Measurements from ENCODE around the gene SRCIN1.

Gene SRCIN1

DNA sequence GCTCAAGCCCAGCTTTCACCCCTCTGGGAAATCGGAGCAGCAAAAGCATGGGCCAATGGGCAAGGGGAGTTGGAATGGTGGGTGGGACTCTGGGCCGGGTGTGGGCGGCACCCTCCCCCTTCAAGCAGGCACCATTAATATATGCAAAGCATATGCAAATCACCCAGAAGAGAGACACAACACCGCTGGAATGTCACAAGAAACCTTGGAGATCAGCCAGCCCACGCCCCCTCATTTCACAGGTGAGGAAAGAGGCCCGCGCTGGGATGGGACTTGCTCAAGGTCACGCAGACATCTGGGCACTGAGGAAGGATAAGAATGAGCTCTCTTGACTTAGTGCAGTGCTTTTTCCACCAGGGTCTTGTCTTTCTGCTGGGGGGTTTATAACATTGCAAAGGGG, 4.8 kb downstream of the SRCIN1 start:
- Histone ChIP-seq H4K20me1 (ENCODE audit: control insufficient read depth, insufficient read depth, low read depth, low read length) (no peaks in the 10 kb centered on the region), H3K4me1 (ENCODE audit: control insufficient read depth, low read length) (peaks cover 35% of the 10 kb centered on the region), H3K27me3 (ENCODE audit: control insufficient read depth, low read length) (peaks cover 38% of the 10 kb centered on the region), H3K36me3 (ENCODE audit: control insufficient read depth, low read length) (no peaks in the 10 kb centered on the region), H3K9me3 (ENCODE audit: control insufficient read depth, insufficient read depth, low read length) (no peaks in the 10 kb centered on the region), H3F3A (ENCODE audit: control insufficient read depth, insufficient read depth) (peaks cover 5% of the 10 kb centered on the region; the same call in 1 of the 2 replicates), H3K4me2 (ENCODE audit: low read length) (no peak overlapping the region), H3K4me3 (ENCODE audit: low read length) (no peak overlapping the region), H3K79me2 (ENCODE audit: control insufficient read depth, low read length) (no peaks in the 10 kb centered on the region), H3K27ac (ENCODE audit: low read depth, low read length) (no peak overlapping the region), H3K9me2 (replicated peaks; ENCODE audit: control insufficient read depth, low read length) (no peaks in the 10 kb centered on the region)
- TF ChIP-seq EZH2phosphoT487 (IDR thresholded peaks at IDR 0.05; ENCODE audit: borderline replicate concordance, low read length), result no peak
- TF ChIP-seq, protein P1, sequence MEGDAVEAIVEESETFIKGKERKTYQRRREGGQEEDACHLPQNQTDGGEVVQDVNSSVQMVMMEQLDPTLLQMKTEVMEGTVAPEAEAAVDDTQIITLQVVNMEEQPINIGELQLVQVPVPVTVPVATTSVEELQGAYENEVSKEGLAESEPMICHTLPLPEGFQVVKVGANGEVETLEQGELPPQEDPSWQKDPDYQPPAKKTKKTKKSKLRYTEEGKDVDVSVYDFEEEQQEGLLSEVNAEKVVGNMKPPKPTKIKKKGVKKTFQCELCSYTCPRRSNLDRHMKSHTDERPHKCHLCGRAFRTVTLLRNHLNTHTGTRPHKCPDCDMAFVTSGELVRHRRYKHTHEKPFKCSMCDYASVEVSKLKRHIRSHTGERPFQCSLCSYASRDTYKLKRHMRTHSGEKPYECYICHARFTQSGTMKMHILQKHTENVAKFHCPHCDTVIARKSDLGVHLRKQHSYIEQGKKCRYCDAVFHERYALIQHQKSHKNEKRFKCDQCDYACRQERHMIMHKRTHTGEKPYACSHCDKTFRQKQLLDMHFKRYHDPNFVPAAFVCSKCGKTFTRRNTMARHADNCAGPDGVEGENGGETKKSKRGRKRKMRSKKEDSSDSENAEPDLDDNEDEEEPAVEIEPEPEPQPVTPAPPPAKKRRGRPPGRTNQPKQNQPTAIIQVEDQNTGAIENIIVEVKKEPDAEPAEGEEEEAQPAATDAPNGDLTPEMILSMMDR (IDR thresholded peaks at IDR 0.05; ENCODE audit: low read depth, low read length, poor library complexity, severe bottlenecking), result no peak

DNA sequence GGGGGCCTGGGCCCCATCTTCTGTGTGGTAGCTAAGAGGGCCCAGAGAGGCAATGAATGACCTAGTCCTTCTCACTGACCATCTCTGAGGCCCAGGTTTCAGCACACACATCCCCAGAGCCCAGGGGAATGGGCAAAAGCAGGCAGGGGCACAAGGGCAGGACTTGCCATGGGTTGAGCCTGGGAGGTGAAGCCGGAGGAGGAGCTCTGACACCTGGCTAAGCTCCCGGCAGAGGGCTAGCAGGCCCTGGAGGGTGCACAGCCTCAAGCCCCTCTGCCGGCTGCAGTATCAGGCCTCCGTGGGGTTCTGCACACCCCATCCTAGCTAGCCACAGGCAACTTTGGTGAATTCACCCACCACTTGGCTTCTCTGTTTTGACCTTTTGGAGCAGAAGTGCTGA, 5.3 kb downstream of the SRCIN1 start:
- H3K4me2 ChIP-seq (ENCODE audit: low read length), result no peak overlapping the region
- no peak overlapping the region for H3K4me3 ChIP-seq (ENCODE audit: low read length)
- peaks cover 35% of the 10 kb centered on the region for H3K4me1 ChIP-seq (ENCODE audit: control insufficient read depth, low read length)
- peaks cover 38% of the 10 kb centered on the region for H3K27me3 ChIP-seq (ENCODE audit: control insufficient read depth, low read length)
- H3K79me2 ChIP-seq (ENCODE audit: control insufficient read depth, low read length), result no peaks in the 10 kb centered on the region
- peaks cover 5% of the 10 kb centered on the region; the same call in 1 of the 2 replicates for H3F3A ChIP-seq (ENCODE audit: control insufficient read depth, insufficient read depth)
- H3K9me3 ChIP-seq (ENCODE audit: control insufficient read depth, insufficient read depth, low read length), result no peaks in the 10 kb centered on the region
- no peaks in the 10 kb centered on the region for H3K9me2 ChIP-seq (replicated peaks; ENCODE audit: control insufficient read depth, low read length)
- TF ChIP-seq, protein P1 (IDR thresholded peaks at IDR 0.05; ENCODE audit: low read depth, low read length, poor library complexity, severe bottlenecking), result no peak
- no peak for TF ChIP-seq EZH2phosphoT487 (IDR thresholded peaks at IDR 0.05; ENCODE audit: borderline replicate concordance, low read length)
- H3K36me3 ChIP-seq (ENCODE audit: control insufficient read depth, low read length), result no peaks in the 10 kb centered on the region
- H3K27ac ChIP-seq (ENCODE audit: low read depth, low read length), result no peak overlapping the region
- no peaks in the 10 kb centered on the region for H4K20me1 ChIP-seq (ENCODE audit: control insufficient read depth, insufficient read depth, low read depth, low read length)

DNA sequence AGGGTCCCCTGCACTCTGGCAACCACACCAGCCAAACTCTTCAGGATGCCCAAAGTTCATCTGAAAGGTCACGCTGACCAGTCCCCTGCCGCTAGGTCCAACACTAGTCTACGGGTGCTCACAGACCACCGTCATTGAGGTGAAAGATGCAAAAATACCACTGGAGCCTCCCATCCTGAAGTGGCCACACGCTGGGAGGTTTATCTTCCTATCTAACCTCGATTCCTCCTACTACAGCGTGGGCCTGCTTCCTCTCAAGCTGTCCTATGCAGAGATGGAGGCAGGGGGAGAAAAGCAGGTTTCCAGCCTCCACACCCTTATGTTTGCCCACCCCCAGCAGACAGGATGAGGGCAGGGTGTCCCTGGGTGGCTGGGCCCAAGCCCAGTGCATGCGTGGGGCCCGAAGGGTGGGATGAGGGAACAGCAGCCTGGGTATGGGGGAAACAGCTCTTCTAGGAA, 6.3 kb downstream of the SRCIN1 start:
- TF ChIP-seq EZH2phosphoT487 (IDR thresholded peaks at IDR 0.05; ENCODE audit: borderline replicate concordance, low read length), result no peak
- TF ChIP-seq, protein P1 (IDR thresholded peaks at IDR 0.05; ENCODE audit: low read depth, low read length, poor library complexity, severe bottlenecking), result no peak
- Histone ChIP-seq H3K79me2 (ENCODE audit: control insufficient read depth, low read length) (no peaks in the 10 kb centered on the region), H3K27me3 (ENCODE audit: control insufficient read depth, low read length) (peaks cover 31% of the 10 kb centered on the region), H3K4me1 (ENCODE audit: control insufficient read depth, low read length) (peaks cover 25% of the 10 kb centered on the region), H3K9me3 (ENCODE audit: control insufficient read depth, insufficient read depth, low read length) (no peaks in the 10 kb centered on the region), H4K20me1 (ENCODE audit: control insufficient read depth, insufficient read depth, low read depth, low read length) (no peaks in the 10 kb centered on the region), H3K4me2 (ENCODE audit: low read length) (no peak overlapping the region), H3K27ac (ENCODE audit: low read depth, low read length) (no peak overlapping the region), H3K36me3 (ENCODE audit: control insufficient read depth, low read length) (no peaks in the 10 kb centered on the region), H3K9me2 (replicated peaks; ENCODE audit: control insufficient read depth, low read length) (no peaks in the 10 kb centered on the region), H3K4me3 (ENCODE audit: low read length) (no peak overlapping the region), H3F3A (ENCODE audit: control insufficient read depth, insufficient read depth) (0 out of 2 replicates have a peak, but pooled peaks cover 3% of the 10 kb centered on the region)

Measured in DOHH2 (cell line).